HG02840 (cell line): ENCODE data around the gene PROSER3.
"Not testable (repeated sequence)": the region's sequence is repeated elsewhere in the genome, so short reads cannot be mapped to it uniquely, and the experiment has no call there.

ENCODE experiments used
- ATAC-seq: cut with Tn5 transposase; IDR thresholded peaks from one replicate; pipeline ENCODE4 v1.9.1; 2021; ENCODE audit warnings: mild to moderate bottlenecking, moderate library complexity, moderate number of reproducible peaks; ENCODE audit not compliant: unreplicated experiment, low FRiP score

Gene PROSER3

DNA sequence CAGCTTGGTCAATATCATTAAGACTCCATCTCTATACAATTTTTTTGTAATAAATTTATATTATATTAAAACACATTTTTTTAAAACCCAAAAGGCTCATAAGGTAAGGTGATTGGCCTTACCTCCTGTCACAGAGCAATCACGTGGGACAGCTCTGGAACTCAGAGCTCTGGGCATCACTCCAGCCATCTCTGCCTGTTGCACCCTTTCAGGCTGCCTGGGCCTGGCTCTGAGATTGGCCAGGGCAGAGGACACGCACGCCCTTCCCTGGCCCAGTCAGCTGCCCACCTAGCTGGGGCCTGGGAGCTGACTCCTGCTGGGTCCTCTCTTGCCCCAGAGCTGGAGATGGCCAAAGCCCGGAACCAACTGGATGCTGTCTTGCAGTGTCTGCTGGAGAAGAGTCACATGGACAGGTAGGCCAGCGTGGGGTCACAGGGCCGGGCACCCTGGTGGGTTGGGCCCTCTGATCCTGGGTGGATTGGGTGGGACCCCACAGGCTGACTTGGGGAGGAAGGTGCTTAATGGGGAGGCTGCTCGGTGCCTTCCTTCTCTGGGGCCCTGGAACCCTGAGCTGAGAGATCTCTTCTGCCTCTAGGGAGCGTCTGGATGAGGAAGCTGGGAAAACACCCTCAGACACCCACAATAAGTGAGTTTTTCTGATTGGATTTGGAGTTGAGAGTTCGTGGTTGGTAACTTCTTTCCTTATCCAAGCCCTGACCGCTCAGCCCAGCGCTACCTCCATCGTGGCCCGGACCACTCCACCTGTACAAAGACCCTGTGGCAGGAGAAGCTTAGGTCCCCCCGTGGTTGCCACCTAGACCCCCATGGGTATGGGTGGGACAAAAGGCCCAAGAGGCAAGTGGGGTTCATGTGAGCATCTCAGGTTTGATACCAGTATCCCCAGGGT lies 5.9 kb upstream of the PROSER3 start:
- no peak for ATAC-seq

GRCh38 chr19:35752746-35753350 lies 5.1 kb upstream of the PROSER3 start:
- ATAC-seq = no peak

DNA sequence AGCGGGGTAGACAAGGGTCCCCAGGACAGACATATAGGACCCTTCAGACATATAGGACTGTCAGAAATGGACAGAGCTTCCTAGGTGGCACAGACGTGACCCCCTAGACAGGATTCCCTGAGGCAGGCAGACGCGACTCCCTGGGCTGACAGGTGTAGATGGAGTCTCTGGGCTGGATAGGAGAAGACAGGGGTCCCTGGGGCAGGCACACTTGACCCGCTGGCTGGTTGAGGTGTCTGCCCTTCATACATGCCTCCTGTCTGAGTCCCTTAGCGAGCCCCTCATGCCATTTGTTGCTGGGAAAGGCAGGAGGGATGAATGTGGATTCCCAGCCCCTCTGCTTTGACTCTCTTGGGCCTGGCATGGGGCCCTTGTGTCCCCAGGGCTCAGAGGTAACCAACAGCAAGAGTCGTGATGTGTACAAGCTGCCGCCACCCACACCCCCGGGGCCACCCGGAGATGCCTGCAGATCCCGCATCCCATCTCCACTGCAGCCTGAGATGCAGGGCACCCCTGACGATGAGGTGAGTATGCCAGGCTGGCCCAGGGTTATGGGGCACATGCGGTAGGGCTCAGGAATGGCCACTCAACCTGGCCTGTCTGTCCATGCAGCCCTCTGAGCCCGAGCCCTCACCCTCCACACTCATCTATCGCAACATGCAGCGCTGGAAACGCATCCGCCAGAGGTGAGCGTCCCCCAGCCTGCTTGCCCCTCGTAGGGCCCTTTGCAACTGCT lies 4.2 kb upstream of the PROSER3 start:
- no peak for ATAC-seq

- ATAC-seq = no peak
Observed at GRCh38 chr19:35754370-35755130, 3.4 kb upstream of the PROSER3 start.

DNA sequence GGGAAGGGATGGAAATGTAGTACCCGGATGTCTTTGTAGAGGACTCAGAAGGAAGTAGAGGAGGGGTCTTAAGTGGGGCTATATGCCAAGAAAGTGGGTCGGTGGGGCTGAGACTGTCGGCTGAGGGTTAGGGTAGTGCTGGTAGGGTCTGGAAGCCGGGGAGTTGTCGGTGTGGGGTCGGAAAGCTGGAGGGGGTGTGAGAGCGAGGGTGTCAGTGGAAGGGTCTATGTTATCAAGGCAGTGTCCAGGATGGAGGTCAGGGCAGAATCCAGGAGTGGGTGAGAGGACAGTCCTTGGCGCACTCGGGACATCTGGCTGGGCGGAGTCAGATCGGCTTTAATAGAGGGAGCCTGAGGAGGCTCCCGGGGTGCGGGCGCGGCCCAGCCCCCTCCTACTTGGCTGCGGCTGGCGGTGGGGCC lies 2.8 kb upstream of the PROSER3 start:
- no peak for ATAC-seq

DNA sequence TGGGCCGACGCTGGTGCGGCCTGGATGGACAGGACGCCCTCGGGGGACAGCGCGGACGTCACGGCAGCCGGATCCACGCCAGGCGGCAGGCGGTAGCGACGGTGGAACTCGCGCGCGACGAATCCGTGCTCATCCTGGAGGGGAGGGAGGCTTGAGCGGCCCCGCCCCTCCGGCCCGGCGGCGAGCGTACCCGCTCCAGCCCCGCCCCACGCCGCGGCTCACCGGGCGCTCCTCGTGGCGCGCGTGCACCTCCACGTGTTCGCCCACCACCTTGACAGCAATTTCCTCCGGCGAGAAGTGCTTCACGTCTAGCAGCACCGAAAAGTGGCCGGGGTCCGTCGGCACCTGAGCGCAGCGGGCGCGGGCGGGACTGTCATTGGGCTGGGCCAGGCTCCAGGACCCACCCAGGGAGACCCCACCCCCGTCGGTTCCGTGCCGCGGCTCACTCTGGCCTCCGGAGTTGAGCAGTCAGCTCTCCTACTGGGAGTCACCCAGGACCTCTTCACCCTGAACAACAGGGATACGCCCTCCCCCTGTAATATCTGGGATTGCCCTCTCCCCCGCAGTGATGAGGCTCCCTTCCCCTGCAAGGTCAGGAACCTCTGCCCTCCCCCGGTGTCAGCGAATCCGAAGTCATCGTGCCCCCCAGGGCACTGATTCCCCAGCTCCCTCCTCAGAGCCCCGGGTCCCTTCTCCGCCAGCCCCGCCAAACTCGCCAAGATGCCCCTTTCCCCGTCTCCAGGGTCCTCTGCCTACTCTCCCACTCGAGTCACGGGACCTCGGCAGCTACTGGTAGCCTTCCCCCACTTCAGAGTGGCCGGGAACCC lies 2.2 kb upstream of the PROSER3 start:
- ATAC-seq = no peak

DNA sequence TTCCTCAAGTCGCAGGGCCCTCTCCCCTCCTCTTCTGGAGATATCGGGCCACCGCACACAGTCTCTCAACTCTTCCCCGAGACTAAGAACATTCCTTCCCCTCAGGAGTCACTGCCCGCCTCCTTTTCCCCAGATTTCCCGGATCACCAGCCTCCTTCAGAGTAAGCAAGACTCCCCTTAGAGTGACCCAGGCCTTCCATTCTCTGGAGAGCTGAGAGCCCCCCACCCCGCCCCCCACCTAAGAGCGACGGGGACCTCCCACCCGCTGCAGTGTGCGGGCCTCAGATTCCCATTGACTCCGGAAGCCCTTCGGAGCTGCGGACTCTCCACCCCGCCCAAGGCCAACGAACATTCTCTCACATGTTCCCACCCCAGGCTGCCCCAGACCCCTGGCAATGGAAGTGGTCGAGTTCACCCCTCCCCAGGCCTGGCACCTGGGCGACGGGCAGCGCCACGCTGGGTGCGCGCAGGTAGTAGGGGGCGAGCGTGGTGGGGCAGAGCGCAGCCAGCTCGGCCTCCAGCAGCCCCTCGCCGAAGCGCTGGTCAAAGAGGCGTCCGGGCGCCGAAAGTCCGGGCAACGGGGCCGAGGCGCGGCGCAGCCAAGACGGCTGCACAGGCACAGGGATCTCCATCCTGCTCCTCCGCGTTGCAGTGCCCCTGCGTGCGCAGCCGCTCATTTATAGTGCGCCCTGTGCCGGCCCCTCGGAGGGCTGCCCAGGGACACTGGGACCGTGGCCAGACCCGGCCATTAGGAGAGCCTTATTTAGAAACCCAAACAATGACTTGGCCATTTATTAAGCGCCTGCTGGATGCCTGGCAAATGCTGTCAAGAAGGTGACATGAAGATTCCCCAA lies 1.4 kb upstream of the PROSER3 start, which contains the start of gene HSPB6:
Gene HSPB6 (minus strand): TSS at position 653 of the 854 bp plus-strand sequence. CDS start 21 bp downstream, at position 632.
- no peak for ATAC-seq

DNA sequence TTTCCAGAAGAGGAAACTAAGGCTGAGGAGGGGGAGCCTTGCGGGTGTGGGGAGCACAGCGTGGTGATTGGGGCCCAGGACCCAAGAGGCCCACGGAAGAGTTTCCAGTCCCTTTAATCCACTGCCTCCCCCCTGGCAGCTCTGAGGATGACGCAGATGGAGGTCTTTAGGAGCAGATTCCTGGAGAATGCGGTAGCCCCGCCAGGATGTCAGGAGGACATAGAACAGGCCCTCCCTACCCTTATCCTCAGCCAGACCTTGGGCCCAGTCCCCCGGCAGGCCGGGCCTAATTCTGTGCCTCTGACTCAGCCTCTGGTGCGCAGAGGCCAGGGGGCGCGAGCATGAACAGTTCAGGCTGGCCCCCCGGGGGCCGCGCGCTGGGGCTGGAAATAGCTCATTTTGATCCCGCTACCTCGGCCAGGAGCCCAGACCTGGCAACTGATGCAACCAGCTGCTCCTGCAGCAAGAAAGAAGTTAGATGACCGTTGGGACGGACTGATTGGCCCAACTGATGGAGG lies 686 bp upstream of the PROSER3 start:
- ATAC-seq = no peak

DNA sequence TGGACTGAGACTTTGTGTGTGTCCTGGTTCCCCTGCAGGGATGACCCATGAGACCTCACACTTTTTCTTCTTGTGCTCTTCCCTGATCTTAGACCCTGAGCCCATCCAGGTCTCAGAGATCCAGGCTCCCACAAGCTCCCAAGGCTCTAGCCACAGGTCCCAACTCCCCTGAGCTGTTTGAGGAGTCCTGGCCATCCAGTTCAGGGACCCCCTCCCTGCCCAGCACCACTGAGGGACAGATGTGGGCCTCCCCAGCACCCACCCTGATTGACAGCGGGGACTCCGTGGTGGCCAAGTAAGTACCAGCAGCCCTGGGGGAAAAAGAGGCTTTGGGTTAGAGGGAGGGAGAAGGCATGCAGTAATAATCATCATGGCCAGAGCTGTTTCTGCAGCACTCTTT lies 1.7 kb downstream of the PROSER3 start:
- no peak for ATAC-seq

DNA sequence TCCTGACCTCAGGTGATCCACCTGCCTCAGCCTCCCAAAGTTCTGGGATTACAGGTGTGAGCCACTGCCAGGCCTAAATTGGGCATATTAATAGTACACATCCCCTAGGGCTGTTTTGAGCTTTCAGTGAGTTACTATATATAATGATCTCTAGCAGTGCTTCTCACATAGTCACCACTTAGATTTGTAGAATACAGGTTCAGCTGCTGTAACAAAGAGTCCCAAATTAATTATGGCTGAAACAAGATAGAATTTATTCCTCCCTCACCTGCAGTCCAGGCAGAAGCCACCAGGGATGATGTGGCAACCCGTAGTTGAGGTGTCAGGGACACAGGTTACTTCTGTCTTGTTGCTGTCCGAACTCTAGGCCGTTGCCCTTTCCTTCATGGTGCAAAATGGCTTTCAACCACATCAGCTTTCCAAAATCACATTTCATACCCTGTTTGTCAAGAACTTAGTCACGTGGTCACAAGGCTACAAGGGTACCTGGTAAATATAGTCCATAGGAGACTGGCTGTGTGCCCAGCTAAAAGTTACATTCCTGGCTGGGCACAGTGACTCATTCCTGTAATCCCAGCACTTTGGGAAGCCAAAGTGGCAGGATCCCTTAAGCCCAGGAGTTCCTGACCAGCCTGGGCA lies 2.9 kb downstream of the PROSER3 start:
- no peak for ATAC-seq

GRCh38 chr19:35764432-35765315 lies 6.7 kb downstream of the PROSER3 start:
- ATAC-seq = no peak

- ATAC-seq = no peak
Observed at GRCh38 chr19:35766571-35767104, 8.7 kb downstream of the PROSER3 start.

GRCh38 chr19:35767288-35768081 lies 9.5 kb downstream of the PROSER3 start:
- ATAC-seq = no peak

DNA sequence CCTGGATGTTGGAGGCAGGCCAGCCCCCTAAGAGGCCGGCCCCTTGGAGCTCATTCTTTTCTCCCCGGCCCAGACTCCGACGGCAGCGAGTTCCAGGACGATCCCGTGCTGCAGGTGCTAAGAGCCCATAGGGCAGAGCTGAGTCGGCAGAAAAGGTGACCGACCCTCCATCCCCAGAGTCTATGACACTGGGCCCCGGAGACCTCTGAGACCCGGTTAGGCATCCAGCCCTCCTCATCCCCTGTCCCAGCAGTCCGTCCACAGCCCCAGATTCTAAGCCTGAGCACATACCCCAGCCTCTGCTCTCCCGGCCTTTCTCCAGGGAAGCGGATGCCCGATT lies 10.1 kb downstream of the PROSER3 start:
- no peak for ATAC-seq

DNA sequence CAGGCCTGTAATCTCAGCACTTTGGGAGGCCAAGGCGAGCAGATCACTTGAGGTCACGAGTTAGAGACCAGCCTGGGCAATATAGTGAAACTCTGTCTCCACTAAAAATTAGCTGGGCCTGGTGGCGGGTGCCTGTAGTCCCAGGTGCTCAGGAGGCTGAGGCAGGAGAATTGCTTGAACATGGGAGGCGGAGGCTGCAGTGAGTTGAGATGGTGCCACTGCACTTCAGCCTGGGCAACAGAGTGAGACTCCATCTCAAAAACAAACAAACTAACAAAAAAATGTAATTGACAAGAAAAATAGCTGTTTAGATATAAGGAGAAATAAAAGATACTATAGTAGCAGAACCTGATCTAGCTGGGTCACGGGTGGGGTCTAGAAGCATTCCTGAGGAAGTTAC lies 14.4 kb downstream of the PROSER3 start:
- ATAC-seq = not testable (repeated sequence)
